ENCODE measurements around the gene RAD54L.

GRCh38 chr1:46197964-46198811 is 49.4 kb upstream of the RAD54L start, which contains the start of gene POMGNT1:
- TF ChIP-seq, protein P1, sequence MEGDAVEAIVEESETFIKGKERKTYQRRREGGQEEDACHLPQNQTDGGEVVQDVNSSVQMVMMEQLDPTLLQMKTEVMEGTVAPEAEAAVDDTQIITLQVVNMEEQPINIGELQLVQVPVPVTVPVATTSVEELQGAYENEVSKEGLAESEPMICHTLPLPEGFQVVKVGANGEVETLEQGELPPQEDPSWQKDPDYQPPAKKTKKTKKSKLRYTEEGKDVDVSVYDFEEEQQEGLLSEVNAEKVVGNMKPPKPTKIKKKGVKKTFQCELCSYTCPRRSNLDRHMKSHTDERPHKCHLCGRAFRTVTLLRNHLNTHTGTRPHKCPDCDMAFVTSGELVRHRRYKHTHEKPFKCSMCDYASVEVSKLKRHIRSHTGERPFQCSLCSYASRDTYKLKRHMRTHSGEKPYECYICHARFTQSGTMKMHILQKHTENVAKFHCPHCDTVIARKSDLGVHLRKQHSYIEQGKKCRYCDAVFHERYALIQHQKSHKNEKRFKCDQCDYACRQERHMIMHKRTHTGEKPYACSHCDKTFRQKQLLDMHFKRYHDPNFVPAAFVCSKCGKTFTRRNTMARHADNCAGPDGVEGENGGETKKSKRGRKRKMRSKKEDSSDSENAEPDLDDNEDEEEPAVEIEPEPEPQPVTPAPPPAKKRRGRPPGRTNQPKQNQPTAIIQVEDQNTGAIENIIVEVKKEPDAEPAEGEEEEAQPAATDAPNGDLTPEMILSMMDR (IDR thresholded peaks at IDR 0.05): no peak
- TF ChIP-seq EZH2 (IDR thresholded peaks at IDR 0.05; ENCODE audit: borderline replicate concordance, insufficient read depth, low read depth, low read length, poor library complexity, severe bottlenecking): no peak

Measured in B cell (primary cell).